H1 (cell line): ENCODE data around the gene DAPK1. TPM values are rescaled to one million over a fixed set of nuclear protein-coding genes. Genes with fewer than 3 reads are reported as not detected.

Experiments used
- CBX8 ChIP-seq: fragments of 300-800, 300-1000 bp; sonication (generic); IDR thresholded peaks from 2 replicates; pipeline ENCODE4 v1.7.1; 2016; ENCODE audit warnings: low read depth, low read length, borderline replicate concordance
- polyA plus RNA-seq, 7 experiments: library from polyadenylated mRNA; depleted of rRNA in 3 of 7; stranded (reverse) in 5 of 7; unstranded in 2 of 7; fragments of >200 nt in 5 of 7; fragments of 200-250 nt in 2 of 7; gene quantifications; 1 replicate in 5 of 7; 2 replicates in 1 of 7; 4 replicates in 1 of 7; pipeline versions ENCODE4 v1.2.1 to v1.2.3, GENCODE V29; 2011 to 2013; ENCODE audit warnings: missing spikeins in 2 of 7, mixed read lengths in 2 of 7
- total RNA-seq: library from RNA; stranded (reverse); fragmentation: NEBNext Ultra II Directional; extraction: Animal tissue kit (Norgen Biotek cat#: 25700); gene quantifications from 2 replicates; pipeline ENCODE4 v1.2.1, GENCODE V29; 2021

DAPK1 gene
- total and polyA plus RNA-seq, 2 of the 8 experiments (the other 6 are each of a cell fraction or from before 2014, with no cell fraction given): 62.4 to 131 TPM

DNA sequence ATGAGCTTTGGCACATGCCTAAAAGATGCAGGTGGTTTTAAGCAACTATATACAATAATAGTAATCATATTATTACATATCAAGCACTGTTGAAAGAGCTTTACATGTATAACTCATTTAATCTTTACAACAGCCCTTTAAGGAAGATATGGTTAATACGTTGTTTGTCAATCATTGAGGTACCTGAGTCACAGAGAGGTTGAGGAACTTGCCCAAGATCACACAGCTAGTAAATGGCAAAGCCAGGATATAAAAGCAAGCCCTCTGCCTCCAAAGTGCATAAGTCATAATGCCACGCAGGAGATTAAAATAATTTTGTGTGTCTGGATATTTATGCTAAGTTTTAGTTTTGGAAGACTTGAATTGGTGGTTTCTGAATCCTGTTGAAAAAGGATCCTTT, 90.2 kb downstream of the DAPK1 start (continued):
- TF ChIP-seq CBX8: no peak
